VCaP (cell line): Measurements from ENCODE around the gene STARD3NL.

Experiments
- H3K27ac ChIP-seq: fragments of 450-650 bp; 2 replicates; pipeline ENCODE4 v1.5.1; 2017
- CTCF ChIP-seq: fragments of 450-650 bp; conservative IDR thresholded peaks from 2 replicates; pipeline ENCODE4 v1.5.1; 2017; ENCODE audit warnings: mild to moderate bottlenecking, moderate library complexity

The STARD3NL gene

GRCh38 chr7:38280000-38280399 lies 102.0 kb downstream of the STARD3NL start:
- TF ChIP-seq CTCF = no peak
- peak overlapping the region; percentile 85 for H3K27ac ChIP-seq
